ENCODE measurements around the gene PIGB.

DNA sequence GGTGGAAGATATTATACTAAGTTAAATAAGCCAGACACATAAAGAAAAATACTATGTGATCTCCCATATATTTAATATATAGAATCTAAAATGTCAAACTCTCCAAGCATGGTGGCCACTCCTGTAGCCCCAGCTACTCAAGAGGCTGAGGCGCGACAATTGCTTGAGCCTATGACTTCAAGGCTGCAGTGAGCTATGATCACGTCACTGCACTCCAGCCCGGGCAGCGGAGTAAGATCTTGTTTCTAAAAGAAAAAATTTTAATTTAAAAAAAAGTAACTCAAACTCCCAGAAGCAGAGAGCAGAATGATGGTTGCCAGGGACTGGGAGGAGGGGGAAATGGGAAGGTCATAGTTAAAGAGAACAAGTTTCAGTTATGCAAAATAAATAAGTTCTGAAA, 42.7 kb upstream of the PIGB start:
- TF ChIP-seq SMAD9 (CRISPR knock-in tag; IDR thresholded peaks at IDR 0.05) = no peak
- no peak for TF ChIP-seq ZFP36L2 (CRISPR knock-in tag; IDR thresholded peaks at IDR 0.05)
- TF ChIP-seq, protein P1, sequence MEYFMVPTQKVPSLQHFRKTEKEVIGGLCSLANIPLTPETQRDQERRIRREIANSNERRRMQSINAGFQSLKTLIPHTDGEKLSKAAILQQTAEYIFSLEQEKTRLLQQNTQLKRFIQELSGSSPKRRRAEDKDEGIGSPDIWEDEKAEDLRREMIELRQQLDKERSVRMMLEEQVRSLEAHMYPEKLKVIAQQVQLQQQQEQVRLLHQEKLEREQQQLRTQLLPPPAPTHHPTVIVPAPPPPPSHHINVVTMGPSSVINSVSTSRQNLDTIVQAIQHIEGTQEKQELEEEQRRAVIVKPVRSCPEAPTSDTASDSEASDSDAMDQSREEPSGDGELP (IDR thresholded peaks at IDR 0.05; ENCODE audit: borderline replicate concordance, low read depth) = no peak
- no peak for TF ChIP-seq HNRNPUL1 (IDR thresholded peaks at IDR 0.05; ENCODE audit: low read depth, low read length)
- TF ChIP-seq EP300 (IDR thresholded peaks at IDR 0.05; ENCODE audit: low read depth in 2 of 2, low read length in 2 of 2) = no peak
- no peak for TF ChIP-seq EP300 (CRISPR knock-in tag; IDR thresholded peaks at IDR 0.05; ENCODE audit: borderline replicate concordance)
- no peak for TF ChIP-seq MAFK (conservative IDR thresholded peaks at IDR 0.05 in 1 of 2, IDR thresholded peaks at IDR 0.05 in 1 of 2; ENCODE audit: low read length in 2 of 2)
- TF ChIP-seq, protein P2, sequence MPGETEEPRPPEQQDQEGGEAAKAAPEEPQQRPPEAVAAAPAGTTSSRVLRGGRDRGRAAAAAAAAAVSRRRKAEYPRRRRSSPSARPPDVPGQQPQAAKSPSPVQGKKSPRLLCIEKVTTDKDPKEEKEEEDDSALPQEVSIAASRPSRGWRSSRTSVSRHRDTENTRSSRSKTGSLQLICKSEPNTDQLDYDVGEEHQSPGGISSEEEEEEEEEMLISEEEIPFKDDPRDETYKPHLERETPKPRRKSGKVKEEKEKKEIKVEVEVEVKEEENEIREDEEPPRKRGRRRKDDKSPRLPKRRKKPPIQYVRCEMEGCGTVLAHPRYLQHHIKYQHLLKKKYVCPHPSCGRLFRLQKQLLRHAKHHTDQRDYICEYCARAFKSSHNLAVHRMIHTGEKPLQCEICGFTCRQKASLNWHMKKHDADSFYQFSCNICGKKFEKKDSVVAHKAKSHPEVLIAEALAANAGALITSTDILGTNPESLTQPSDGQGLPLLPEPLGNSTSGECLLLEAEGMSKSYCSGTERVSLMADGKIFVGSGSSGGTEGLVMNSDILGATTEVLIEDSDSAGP (CRISPR knock-in tag; IDR thresholded peaks at IDR 0.05; ENCODE audit: borderline replicate concordance) = no peak
- TF ChIP-seq MXD4 (CRISPR knock-in tag; IDR thresholded peaks at IDR 0.05) = no peak
- TF ChIP-seq POLR2A (IDR thresholded peaks at IDR 0.05; ENCODE audit: insufficient read depth in 1 of 2, low read depth in 2 of 2, low read length in 2 of 2) = no peak

All from HepG2 (cell line).